PC-9 (cell line): ENCODE data around the gene VAC14. TPM values are rescaled to one million over a fixed set of nuclear protein-coding genes. Genes with fewer than 3 reads are reported as not detected.

Experiments
- BruUV-seq: library from RNA; stranded (reverse); fragments of 400-500 nt; replicated peaks from 2 replicates; lab custom pipeline; 2021; lab: Mats Ljungman, UMichigan
- CTCF ChIA-PET: fragments of 300-600 bp; sonication (Branson Sonifier 250); formaldehyde crosslinking; loops from one replicate; lab custom pipeline; 2022; ENCODE audit warnings: antibody characterized with exemption; lab: Charles Lee
- POLR2A ChIA-PET: fragments of 300-600 bp; sonication (Branson Sonifier 250); formaldehyde crosslinking; loops from one replicate; lab custom pipeline; 2022; ENCODE audit warnings: antibody characterized with exemption; ENCODE audit not compliant: unreplicated experiment; lab: Charles Lee
- DNase-seq, 2 experiments: peaks; one replicate each; pipeline versions ENCODE4 v3.0.0 to v3.0.0-alpha.2; 2015 to 2022; ENCODE audit warnings: mixed read lengths in 1 of 2
- H2AFZ ChIP-seq: fragments of 200-600 bp; sonication (generic); 2 replicates; pipeline ENCODE4 v1.8.1; 2017; ENCODE audit warnings: antibody characterized with exemption
- H3F3A ChIP-seq: fragments of 200-600 bp; sonication (generic); 2 replicates; pipeline ENCODE4 v1.8.1; 2017; ENCODE audit warnings: antibody characterized with exemption, mild to moderate bottlenecking, low read depth; ENCODE audit not compliant: insufficient read depth
- H3K27ac ChIP-seq: fragments of 200-600 bp; sonication (generic); 2 replicates; pipeline ENCODE4 v1.6.1; 2016; ENCODE audit warnings: mixed run types
- H3K27me3 ChIP-seq: fragments of 200-600 bp; sonication (generic); 2 replicates; pipeline ENCODE4 v1.6.1; 2016; ENCODE audit warnings: low read depth, mixed run types; ENCODE audit not compliant: insufficient read depth
- H3K36me3 ChIP-seq: fragments of 200-600 bp; sonication (generic); 2 replicates; pipeline ENCODE4 v1.6.1; 2016; ENCODE audit warnings: low read depth, mixed run types
- H3K4me1 ChIP-seq: fragments of 200-600 bp; sonication (generic); replicated peaks from 2 replicates; pipeline ENCODE4 v1.6.1; 2016; ENCODE audit warnings: mixed run types; ENCODE audit not compliant: insufficient read depth
- H3K4me2 ChIP-seq: fragments of 200-600 bp; sonication (generic); 2 replicates; pipeline ENCODE4 v1.6.1; 2017; ENCODE audit warnings: mixed run types
- H3K4me3 ChIP-seq: fragments of 200-600 bp; sonication (generic); 2 replicates; pipeline ENCODE4 v1.6.1; 2016; ENCODE audit warnings: mixed run types
- H3K79me2 ChIP-seq: fragments of 200-600 bp; sonication (generic); 2 replicates; pipeline ENCODE4 v1.6.1; 2017; ENCODE audit warnings: low read depth, mixed run types
- H3K9me2 ChIP-seq: fragments of 200-600 bp; sonication (generic); 2 replicates; pipeline ENCODE4 v1.8.1; 2017; ENCODE audit warnings: mild to moderate bottlenecking; ENCODE audit not compliant: insufficient read depth
- H3K9me3 ChIP-seq: fragments of 200-600 bp; sonication (generic); 2 replicates; pipeline ENCODE4 v1.8.1; 2016; ENCODE audit warnings: low read depth; ENCODE audit not compliant: insufficient read depth
- H4K20me1 ChIP-seq: fragments of 200-600 bp; sonication (generic); 2 replicates; pipeline ENCODE4 v1.8.1; 2017; ENCODE audit not compliant: insufficient read depth
- CTCF ChIP-seq: fragments of 200-600 bp; sonication (generic); conservative IDR thresholded peaks from 2 replicates; pipeline ENCODE4 v1.6.1; 2017; ENCODE audit warnings: mixed run types, antibody characterized with exemption, mild to moderate bottlenecking, moderate library complexity
- EZH2 ChIP-seq: fragments of 200-600 bp; sonication (generic); IDR thresholded peaks from 2 replicates; pipeline ENCODE4 v1.8.0; 2017; ENCODE audit warnings: antibody characterized with exemption, low read depth
- intact Hi-C: fragments of 100-400 bp; cut with micrococcal nuclease; formaldehyde crosslinking; loops from one replicate; pipeline ENCODE4 v1.10.0; 2022; ENCODE audit not compliant: unreplicated experiment
- total RNA-seq: library from RNA; stranded (reverse); gene quantifications from 2 replicates; pipeline ENCODE4 v1.2.3, GENCODE V29; 2021

VAC14 gene
- total RNA-seq, 1 experiment from 2014 or later = 46.8 TPM

- H3K36me3 ChIP-seq = no peaks in the 10 kb centered on the region
- DNase-seq = no peak
- no peaks in the 10 kb centered on the region for H3K9me2 ChIP-seq
- no peak for TF ChIP-seq EZH2
- TF ChIP-seq CTCF = no peak
- H2AFZ ChIP-seq = no peak overlapping the region
- H3K79me2 ChIP-seq = peaks cover 48% of the 10 kb centered on the region
- CTCF ChIA-PET = interaction anchor here (0.6 kb wide), 1 partner anchor 68 kb away, joined by 5 read pairs; no protein-coding TSS in a partner anchor
- peaks cover 10% of the 10 kb centered on the region; the same call in 1 of the 2 replicates for H3F3A ChIP-seq
- H4K20me1 ChIP-seq = peaks cover 30% of the 10 kb centered on the region
- POLR2A ChIA-PET = no interaction called here
- no peaks in the 10 kb centered on the region for H3K9me3 ChIP-seq
- no peak overlapping the region for H3K4me2 ChIP-seq
- no peak overlapping the region for H3K27ac ChIP-seq
- intact Hi-C loops = no loop called here
- H3K4me1 ChIP-seq = peaks cover 28% of the 10 kb centered on the region
- no peaks in the 10 kb centered on the region for H3K27me3 ChIP-seq
- no TSS peak for BruUV-seq
- H3K4me3 ChIP-seq = no peak overlapping the region
Observed at GRCh38 chr16:70682239-70683145, 118.5 kb downstream of the VAC14 start.

GRCh38 chr16:70681382-70682238, 119.3 kb downstream of the VAC14 start:
- Histone ChIP-seq H2AFZ (no peak overlapping the region), H3K4me2 (no peak overlapping the region), H3K9me3 (no peaks in the 10 kb centered on the region), H4K20me1 (peaks cover 30% of the 10 kb centered on the region), H3K27ac (no peak overlapping the region), H3K36me3 (no peaks in the 10 kb centered on the region), H3K79me2 (peaks cover 48% of the 10 kb centered on the region), H3K27me3 (no peaks in the 10 kb centered on the region), H3F3A (peaks cover 5% of the 10 kb centered on the region; the same call in 1 of the 2 replicates), H3K4me1 (peaks cover 19% of the 10 kb centered on the region), H3K4me3 (no peak overlapping the region), H3K9me2 (no peaks in the 10 kb centered on the region)
- CTCF ChIA-PET = no interaction called here
- intact Hi-C loops = no loop called here
- TF ChIP-seq CTCF (no peak), EZH2 (no peak)
- DNase-seq = no peak
- POLR2A ChIA-PET = no interaction called here
- BruUV-seq = no TSS peak

GRCh38 chr16:70680495-70681381, 120.2 kb downstream of the VAC14 start:
- no TSS peak for BruUV-seq
- H3K4me2 ChIP-seq = no peak overlapping the region
- H3K4me1 ChIP-seq = peaks cover 14% of the 10 kb centered on the region

More at GRCh38 chr16:70680495-70681381, 120.2 kb downstream of the VAC14 start:
- TF ChIP-seq EZH2 = no peak
- no peak for TF ChIP-seq CTCF
- DNase-seq = no peak
- intact Hi-C loops = no loop called here
- H3K27ac ChIP-seq = no peak overlapping the region
- H3K79me2 ChIP-seq = peaks cover 48% of the 10 kb centered on the region
- no peaks in the 10 kb centered on the region; the same call in 1 of the 2 replicates for H3K36me3 ChIP-seq
- no peak overlapping the region for H3K4me3 ChIP-seq
- H3K9me3 ChIP-seq = no peaks in the 10 kb centered on the region
- H3K27me3 ChIP-seq = no peaks in the 10 kb centered on the region
- H2AFZ ChIP-seq = no peak overlapping the region
- ChIA-PET CTCF (no interaction called here), POLR2A (no interaction called here)
- no peaks in the 10 kb centered on the region for H3K9me2 ChIP-seq
- peaks cover 30% of the 10 kb centered on the region for H4K20me1 ChIP-seq
- no peaks in the 10 kb centered on the region for H3F3A ChIP-seq
